ENCODE data around the gene GPR161. TPM values are rescaled to one million over a fixed set of nuclear protein-coding genes. Genes with fewer than 3 reads are reported as not detected.

GPR161 gene
- total and polyA plus RNA-seq, 10 of the 15 experiments (the other 5 are each of a cell fraction or from before 2014, with no cell fraction given) = 0.07 to 0.49 (median 0.34) TPM; not detected in 2

GRCh38 chr1:168163670-168164069 is 26.9 kb upstream of the GPR161 start:
- Histone ChIP-seq H3K9me3 (replicated peaks; ENCODE audit: control insufficient read depth, insufficient read depth, low read length) (peaks cover 3% of the 10 kb centered on the region; the same call in 2 of the 3 replicates), H3K79me2 (ENCODE audit: control insufficient read depth, insufficient read depth, low read length) (no peaks in the 10 kb centered on the region), H3K9ac (ENCODE audit: control insufficient read depth, insufficient read depth, low read length) (no peak overlapping the region), H4K20me1 (ENCODE audit: control insufficient read depth, insufficient read depth) (no peaks in the 10 kb centered on the region), H3K36me3 (ENCODE audit: control insufficient read depth in 2 of 2, insufficient read depth in 2 of 2, low read length in 1 of 2) (no peaks in the 10 kb centered on the region), H3K27me3 (replicated peaks in 1 of 2; ENCODE audit: control insufficient read depth in 2 of 2, insufficient read depth in 2 of 2, low read length in 1 of 2) (no peaks in the 10 kb centered on the region), H3K4me3 (no peak overlapping the region), H2AFZ (ENCODE audit: control insufficient read depth, low read depth, low read length) (peak overlapping the region; percentile 58), H3K4me1 (ENCODE audit: control insufficient read depth, insufficient read depth, low read length) (peaks cover 3% of the 10 kb centered on the region; the same call in 1 of the 2 replicates), H3K4me2 (ENCODE audit: control insufficient read depth, insufficient read depth) (no peak overlapping the region), H3K27ac (ENCODE audit: control insufficient read depth, insufficient read depth) (no peak overlapping the region)
- ATAC-seq (peak; percentile 36; the same call in 2 of the 3 replicates), DNase-seq (ENCODE audit: low read depth, low spot score) (no peak), FAIRE-seq (no peak)
- ChIA-PET POLR2A (interaction anchor here (1.0 to 1.8 kb wide), 2 partner anchors 9 to 12 kb away, joined by 4 to 7 read pairs; no protein-coding TSS in a partner anchor), CTCF (interaction anchor here (0.9 to 1.0 kb wide), 2 partner anchors 71 to 81 kb away, joined by 3 to 4 read pairs; no protein-coding TSS in a partner anchor), RAD21 (ENCODE audit: unreplicated experiment) (interaction anchor here (0.7 to 1.4 kb wide), 3 partner anchors 12 to 240 kb away, joined by 4 read pairs; no protein-coding TSS in a partner anchor), SMC1A (ENCODE audit: uncharacterized antibody, unreplicated experiment) (interaction anchor here (0.6 kb wide), 2 partner anchors 94 to 228 kb away, joined by 3 read pairs; no protein-coding TSS in a partner anchor)
- in situ Hi-C loops (cut with MboI) (no loop called here), intact Hi-C loops (cut with micrococcal nuclease; ENCODE audit: unreplicated experiment) (no loop called here)
- BruUV-seq (replicated peaks) = no TSS peak
- 3% methylated on average over 3 of the region's 3 CpGs for WGBS (ENCODE audit: insufficient coverage, insufficient replicate concordance, low lambda C conversion rate, missing lambda C conversion rate)
- TF ChIP-seq BHLHE40 (IDR thresholded peaks at IDR 0.05; ENCODE audit: borderline replicate concordance in 1 of 2, low read depth in 2 of 2, low read length in 1 of 2) = peak; percentile 87 to 91
- TF ChIP-seq YY1 (IDR thresholded peaks at IDR 0.05; ENCODE audit: low read depth, low read length) = no peak
- 0 out of 2 replicates have a peak, but pooled peaks have one; percentile 53 for TF ChIP-seq PAX5 (IDR thresholded peaks at IDR 0.05; ENCODE audit: borderline replicate concordance, low read depth, low read length)

DNA sequence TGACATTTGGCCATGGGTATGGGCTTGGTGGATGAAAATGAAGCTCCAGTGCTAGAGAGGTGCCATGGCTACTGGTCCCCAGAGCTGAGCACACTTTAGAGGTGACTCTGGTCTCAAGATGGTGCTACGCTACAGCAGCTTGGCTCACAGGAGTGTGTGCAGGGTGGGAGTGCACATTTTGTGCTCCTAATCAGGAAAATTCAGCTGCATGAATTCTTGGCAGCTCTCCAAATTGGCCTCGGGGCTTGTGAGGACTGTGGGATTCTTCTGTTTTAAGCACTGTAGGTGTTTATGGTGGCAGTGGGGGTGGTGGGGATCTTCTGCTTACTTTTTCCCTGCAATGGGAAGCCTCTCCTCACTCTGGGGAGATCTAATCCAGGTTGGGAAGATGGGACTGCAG is 24.7 kb upstream of the GPR161 start:
- SMC1A ChIA-PET (ENCODE audit: uncharacterized antibody, unreplicated experiment) = no interaction called here
- Histone ChIP-seq H3K9me3 (replicated peaks; ENCODE audit: control insufficient read depth, insufficient read depth, low read length) (peaks cover 5% of the 10 kb centered on the region; the same call in 2 of the 3 replicates), H2AFZ (ENCODE audit: control insufficient read depth, low read depth, low read length) (no peak overlapping the region), H3K79me2 (ENCODE audit: control insufficient read depth, insufficient read depth, low read length) (no peaks in the 10 kb centered on the region), H3K4me1 (ENCODE audit: control insufficient read depth, insufficient read depth, low read length) (peaks cover 3% of the 10 kb centered on the region; the same call in 1 of the 2 replicates), H3K27ac (ENCODE audit: control insufficient read depth, insufficient read depth) (no peak overlapping the region), H4K20me1 (ENCODE audit: control insufficient read depth, insufficient read depth) (no peaks in the 10 kb centered on the region), H3K4me3 (no peak overlapping the region), H3K27me3 (replicated peaks in 1 of 2; ENCODE audit: control insufficient read depth in 2 of 2, insufficient read depth in 2 of 2, low read length in 1 of 2) (no peaks in the 10 kb centered on the region), H3K4me2 (ENCODE audit: control insufficient read depth, insufficient read depth) (no peak overlapping the region), H3K36me3 (ENCODE audit: control insufficient read depth in 2 of 2, insufficient read depth in 2 of 2, low read length in 1 of 2) (no peaks in the 10 kb centered on the region), H3K9ac (ENCODE audit: control insufficient read depth, insufficient read depth, low read length) (no peak overlapping the region)
- no TSS peak for BruUV-seq (replicated peaks)
- RAD21 ChIA-PET (ENCODE audit: unreplicated experiment) = no interaction called here
- DNase-seq (ENCODE audit: low read depth, low spot score) (no peak), ATAC-seq (no peak), FAIRE-seq (no peak)
- intact Hi-C loops (cut with micrococcal nuclease; ENCODE audit: unreplicated experiment) = no loop called here
- CTCF ChIA-PET = interaction anchor here (1.6 kb wide), 1 partner anchor 16 kb away, joined by 6 read pairs; no protein-coding TSS in a partner anchor
- in situ Hi-C loops (cut with MboI) = no loop called here
- WGBS (ENCODE audit: insufficient coverage, insufficient replicate concordance, low lambda C conversion rate, missing lambda C conversion rate) = 38% methylated on average over 2 of the region's 2 CpGs
- TF ChIP-seq EED (IDR thresholded peaks at IDR 0.05; ENCODE audit: low read depth) = no peak
- TF ChIP-seq ELK1 (IDR thresholded peaks at IDR 0.05; ENCODE audit: low read depth, low read length) = no peak
- POLR2A ChIA-PET = interaction anchor here (1.6 kb wide), 1 partner anchor 64 kb away, joined by 4 read pairs; the partner anchor contains the start of gene SFT2D2
